HG03342 (cell line): Measurements from ENCODE around the gene SUN3.
"Not testable (repeated sequence)": the region's sequence is repeated elsewhere in the genome, so short reads cannot be mapped to it uniquely, and the experiment has no call there.

ENCODE experiments used
- ATAC-seq: cut with Tn5 transposase; IDR thresholded peaks from one replicate; pipeline ENCODE4 v1.9.1; 2021; ENCODE audit warnings: mild to moderate bottlenecking, moderate library complexity; ENCODE audit not compliant: unreplicated experiment

SUN3 gene

GRCh38 chr7:48033922-48034321 lies 5.0 kb upstream of the SUN3 start:
- no peak for ATAC-seq

GRCh38 chr7:48031111-48031510 lies 2.2 kb upstream of the SUN3 start:
- ATAC-seq = no peak

- ATAC-seq = no peak
These were observed 3.3 kb downstream of the SUN3 start for GRCh38 chr7:48025624-48026023.

- no peak for ATAC-seq
These were observed 11.2 kb downstream of the SUN3 start for GRCh38 chr7:48017674-48018073.

GRCh38 chr7:48016641-48017040 lies 12.3 kb downstream of the SUN3 start:
- ATAC-seq = no peak

- no peak for ATAC-seq
These were observed 17.0 kb downstream of the SUN3 start for GRCh38 chr7:48011951-48012350.

GRCh38 chr7:48011323-48011722 lies 17.6 kb downstream of the SUN3 start:
- no peak for ATAC-seq

GRCh38 chr7:48009954-48010353 lies 19.0 kb downstream of the SUN3 start:
- ATAC-seq = no peak

GRCh38 chr7:48009257-48009656 lies 19.6 kb downstream of the SUN3 start:
- ATAC-seq = no peak

- ATAC-seq = no peak
These were observed 22.0 kb downstream of the SUN3 start for GRCh38 chr7:48006866-48007265.

- no peak for ATAC-seq
These were observed 24.3 kb downstream of the SUN3 start for GRCh38 chr7:48004638-48005037.

- ATAC-seq = no peak
These were observed 24.9 kb downstream of the SUN3 start for GRCh38 chr7:48004032-48004431.

- ATAC-seq = not testable (repeated sequence)
These were observed 28.7 kb downstream of the SUN3 start for GRCh38 chr7:48000164-48000563.

GRCh38 chr7:47999413-47999812 lies 29.5 kb downstream of the SUN3 start:
- no peak for ATAC-seq

- ATAC-seq = no peak
These were observed 36.5 kb downstream of the SUN3 start for GRCh38 chr7:47992446-47992845.

GRCh38 chr7:47991741-47992311 lies 37.1 kb downstream of the SUN3 start:
- ATAC-seq = peak; percentile 99

GRCh38 chr7:47991270-47991669 lies 37.6 kb downstream of the SUN3 start:
- no peak for ATAC-seq

GRCh38 chr7:47990592-47990991 lies 38.3 kb downstream of the SUN3 start:
- no peak for ATAC-seq

GRCh38 chr7:47989607-47990400 lies 39.1 kb downstream of the SUN3 start:
- ATAC-seq = not testable (repeated sequence)

- ATAC-seq = no peak
These were observed 40.2 kb downstream of the SUN3 start for GRCh38 chr7:47988496-47989386.

GRCh38 chr7:47982610-47983009 lies 46.3 kb downstream of the SUN3 start:
- no peak for ATAC-seq

GRCh38 chr7:47980648-47981047 lies 48.3 kb downstream of the SUN3 start:
- not testable (repeated sequence) for ATAC-seq
